ENCODE measurements around the gene DNAL4. TPM values are rescaled to one million over a fixed set of nuclear protein-coding genes. Genes with fewer than 3 reads are reported as not detected.

Gene DNAL4
- total and polyA plus RNA-seq, 2 donors (not counting 1 experiment from before 2014, with no cell fraction given) = 9.9 to 10.3 TPM

DNA sequence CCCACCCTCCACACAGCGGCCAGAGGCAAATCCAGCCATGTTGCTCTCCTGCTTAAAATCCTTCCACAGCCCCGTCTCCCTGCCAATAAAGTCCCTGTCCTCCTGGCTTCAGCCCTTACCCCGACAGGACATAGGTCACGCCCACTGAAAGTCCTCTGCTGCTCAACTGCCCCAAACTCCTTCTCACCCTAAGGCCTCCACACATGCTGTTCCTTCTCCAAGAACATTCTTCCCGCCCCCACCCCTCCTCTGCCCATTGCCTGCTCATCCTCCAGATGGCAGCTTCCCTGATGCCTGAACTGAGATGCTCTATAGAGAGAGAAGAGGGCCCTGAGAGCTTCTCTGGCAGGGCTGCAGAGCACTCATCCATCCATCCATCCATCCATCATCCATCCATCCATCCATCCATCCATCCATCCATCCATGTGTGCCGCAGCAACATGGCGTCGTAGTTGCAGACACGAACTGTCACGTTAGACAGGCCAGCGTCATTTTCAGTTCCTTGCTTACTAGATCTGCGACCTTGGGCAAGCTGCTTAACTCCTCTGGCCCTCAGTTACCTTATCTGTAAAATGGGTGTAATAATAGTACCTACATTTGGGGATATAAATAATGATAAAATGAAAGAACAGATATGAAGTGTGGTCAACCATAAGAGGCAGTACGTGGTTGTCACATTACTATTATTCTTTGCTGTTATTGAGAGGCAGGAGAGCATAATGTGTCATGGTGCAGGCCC lies 40.4 kb upstream of the DNAL4 start:
- H2AFZ ChIP-seq (ENCODE audit: insufficient read depth, low read depth, low read length, poor library complexity, severe bottlenecking) = no peak overlapping the region
- H3K79me2 ChIP-seq (ENCODE audit: control insufficient read depth, insufficient read depth, low read length) = no peaks in the 10 kb centered on the region
- H3K36me3 ChIP-seq (replicated peaks in 1 of 2; ENCODE audit: control extremely low read depth in 1 of 2, control insufficient read depth in 1 of 2, extremely low read depth in 1 of 2, insufficient read depth in 2 of 2, low read length in 1 of 2) = no peaks in the 10 kb centered on the region
- H3K27me3 ChIP-seq (replicated peaks in 1 of 4; ENCODE audit: control extremely low read depth in 1 of 4, control insufficient read depth in 3 of 4, insufficient read depth in 4 of 4, low read length in 3 of 4) = peaks cover 0 to 12% (median 0%) of the 10 kb centered on the region in 4 experiments
- TF ChIP-seq, protein P1, sequence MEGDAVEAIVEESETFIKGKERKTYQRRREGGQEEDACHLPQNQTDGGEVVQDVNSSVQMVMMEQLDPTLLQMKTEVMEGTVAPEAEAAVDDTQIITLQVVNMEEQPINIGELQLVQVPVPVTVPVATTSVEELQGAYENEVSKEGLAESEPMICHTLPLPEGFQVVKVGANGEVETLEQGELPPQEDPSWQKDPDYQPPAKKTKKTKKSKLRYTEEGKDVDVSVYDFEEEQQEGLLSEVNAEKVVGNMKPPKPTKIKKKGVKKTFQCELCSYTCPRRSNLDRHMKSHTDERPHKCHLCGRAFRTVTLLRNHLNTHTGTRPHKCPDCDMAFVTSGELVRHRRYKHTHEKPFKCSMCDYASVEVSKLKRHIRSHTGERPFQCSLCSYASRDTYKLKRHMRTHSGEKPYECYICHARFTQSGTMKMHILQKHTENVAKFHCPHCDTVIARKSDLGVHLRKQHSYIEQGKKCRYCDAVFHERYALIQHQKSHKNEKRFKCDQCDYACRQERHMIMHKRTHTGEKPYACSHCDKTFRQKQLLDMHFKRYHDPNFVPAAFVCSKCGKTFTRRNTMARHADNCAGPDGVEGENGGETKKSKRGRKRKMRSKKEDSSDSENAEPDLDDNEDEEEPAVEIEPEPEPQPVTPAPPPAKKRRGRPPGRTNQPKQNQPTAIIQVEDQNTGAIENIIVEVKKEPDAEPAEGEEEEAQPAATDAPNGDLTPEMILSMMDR (IDR thresholded peaks at IDR 0.05) = no peak
- TF ChIP-seq EZH2 (IDR thresholded peaks at IDR 0.05; ENCODE audit: borderline replicate concordance, insufficient read depth, low read depth, low read length, poor library complexity, severe bottlenecking) = no peak
- no peak overlapping the region for H3K4me3 ChIP-seq (ENCODE audit: control extremely low read depth in 1 of 5, extremely low read depth in 1 of 5, insufficient read depth in 1 of 5, low read depth in 2 of 5, low read length in 4 of 5)
- Mint-ChIP-seq H3K27me3 (peaks cover 33% of the 10 kb centered on the region), H3K27ac (no peak overlapping the region), H3K4me1 (no peaks in the 10 kb centered on the region), H3K4me3 (no peak overlapping the region), H3K9me3 (ENCODE audit: insufficient read depth) (no peaks in the 10 kb centered on the region)
- CTCF ChIA-PET = interaction anchor here (1.1 kb wide), 1 partner anchor 9 kb away, joined by 4 read pairs; the partner anchor contains the start of gene NPTXR
- H3K4me1 ChIP-seq (ENCODE audit: control insufficient read depth in 2 of 2, insufficient read depth in 2 of 2, low read length in 2 of 2) = no peaks in the 10 kb centered on the region
- no peaks in the 10 kb centered on the region for H4K20me1 ChIP-seq (ENCODE audit: control insufficient read depth, insufficient read depth, low read length, poor library complexity, severe bottlenecking)
- POLR2A ChIA-PET = no interaction called here
- ATAC-seq (ENCODE audit: low read depth) (no peak), DNase-seq (no peak)
- intact Hi-C loops (cut with micrococcal nuclease) = no loop called here
- WGBS (ENCODE audit: insufficient coverage) = 90% methylated on average over 12 of the region's 13 CpGs
- no peak overlapping the region for H3K4me2 ChIP-seq (replicated peaks; ENCODE audit: low read depth, low read length, poor library complexity, severe bottlenecking)
- no peak overlapping the region for H3K27ac ChIP-seq (ENCODE audit: low read length in 2 of 2)
- H3K9me3 ChIP-seq (ENCODE audit: control extremely low read depth in 1 of 3, control insufficient read depth in 2 of 3, insufficient read depth in 1 of 3, low read length in 2 of 3) = peaks cover 0 to 3% (median 0%) of the 10 kb centered on the region in 3 donors
- H3K9ac ChIP-seq (ENCODE audit: low read length) = no peak overlapping the region

DNA sequence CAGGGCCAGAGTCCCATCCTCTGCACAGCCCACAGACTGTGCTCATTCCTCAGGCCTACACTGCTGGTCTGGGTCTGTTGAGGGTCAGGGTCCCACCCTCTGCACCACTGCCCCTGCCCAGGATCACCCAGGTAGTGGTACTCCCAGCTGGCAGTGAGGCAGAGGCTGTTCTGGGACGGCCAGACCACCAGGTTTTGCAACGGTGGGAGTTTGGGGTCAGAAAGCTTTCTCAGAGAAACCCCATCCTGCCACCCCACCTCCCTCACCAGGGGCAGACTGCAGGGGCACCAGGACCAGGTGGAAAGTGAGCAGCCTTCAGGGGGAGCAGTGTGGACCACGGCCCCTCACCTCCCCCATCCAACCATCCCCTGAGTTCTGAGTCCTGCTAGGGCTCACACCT lies 39.1 kb upstream of the DNAL4 start:
- Mint-ChIP-seq H3K27ac (no peak overlapping the region), H3K27me3 (peaks cover 26% of the 10 kb centered on the region), H3K9me3 (ENCODE audit: insufficient read depth) (no peaks in the 10 kb centered on the region), H3K4me1 (no peaks in the 10 kb centered on the region), H3K4me3 (no peak overlapping the region)
- Histone ChIP-seq H3K4me2 (replicated peaks; ENCODE audit: low read depth, low read length, poor library complexity, severe bottlenecking) (no peak overlapping the region), H3K36me3 (replicated peaks in 1 of 2; ENCODE audit: control extremely low read depth in 1 of 2, control insufficient read depth in 1 of 2, extremely low read depth in 1 of 2, insufficient read depth in 2 of 2, low read length in 1 of 2) (no peaks in the 10 kb centered on the region), H3K79me2 (ENCODE audit: control insufficient read depth, insufficient read depth, low read length) (no peaks in the 10 kb centered on the region), H3K27ac (ENCODE audit: low read length in 2 of 2) (no peak overlapping the region), H3K4me1 (ENCODE audit: control insufficient read depth in 2 of 2, insufficient read depth in 2 of 2, low read length in 2 of 2) (no peaks in the 10 kb centered on the region), H4K20me1 (ENCODE audit: control insufficient read depth, insufficient read depth, low read length, poor library complexity, severe bottlenecking) (no peaks in the 10 kb centered on the region), H3K4me3 (ENCODE audit: control extremely low read depth in 1 of 5, extremely low read depth in 1 of 5, insufficient read depth in 1 of 5, low read depth in 2 of 5, low read length in 4 of 5) (no peak overlapping the region), H3K9me3 (ENCODE audit: control extremely low read depth in 1 of 3, control insufficient read depth in 2 of 3, insufficient read depth in 1 of 3, low read length in 2 of 3) (peaks cover 0 to 11% (median 0%) of the 10 kb centered on the region in 3 donors), H3K9ac (ENCODE audit: low read length) (no peak overlapping the region), H2AFZ (ENCODE audit: insufficient read depth, low read depth, low read length, poor library complexity, severe bottlenecking) (no peak overlapping the region), H3K27me3 (replicated peaks in 1 of 4; ENCODE audit: control extremely low read depth in 1 of 4, control insufficient read depth in 3 of 4, insufficient read depth in 4 of 4, low read length in 3 of 4) (peaks cover 0 to 9% (median 0%) of the 10 kb centered on the region in 4 experiments)
- WGBS (ENCODE audit: insufficient coverage) = 83% methylated on average over 2 of the region's 3 CpGs
- intact Hi-C loops (cut with micrococcal nuclease) = no loop called here
- POLR2A ChIA-PET = no interaction called here
- DNase-seq = no peak
- CTCF ChIA-PET = no interaction called here
- no peak for ATAC-seq (ENCODE audit: low read depth)
- TF ChIP-seq EZH2 (IDR thresholded peaks at IDR 0.05; ENCODE audit: borderline replicate concordance, insufficient read depth, low read depth, low read length, poor library complexity, severe bottlenecking) = no peak
- TF ChIP-seq, protein P1 (IDR thresholded peaks at IDR 0.05) = no peak

Measured in B cell (primary cell).